BJ (cell line): ENCODE measurements around the gene LRRC1. TPM values are rescaled to one million over a fixed set of nuclear protein-coding genes. Genes with fewer than 3 reads are reported as not detected.
A peak's percentile ranks its signal among the peaks of the same experiment; 100 is the strongest.

Experiments used
- CTCF ChIA-PET: fragments of 350-600 bp; formaldehyde crosslinking; extraction: SDS; loops from one replicate; lab custom pipeline; 2021; ENCODE audit warnings: antibody characterized with exemption, inconsistent platforms; lab: Yijun Ruan, JAX
- POLR2A ChIA-PET: fragments of 300-600 bp; sonication (Branson Sonifier 250); formaldehyde crosslinking; extraction: SDS; loops from one replicate; lab custom pipeline; 2021; ENCODE audit warnings: antibody characterized with exemption; lab: Charles Lee
- DNase-seq: peaks from one replicate; pipeline ENCODE4 v3.0.0-alpha.2; 2011; ENCODE audit warnings: low read depth
- H3K27me3 ChIP-seq: 2 replicates; pipeline ENCODE4 v1.6.0; 2011; ENCODE audit warnings: low read length; ENCODE audit not compliant: control insufficient read depth, insufficient read depth
- H3K36me3 ChIP-seq: 2 replicates; pipeline ENCODE4 v1.5.1; 2011; ENCODE audit warnings: low read length; ENCODE audit not compliant: control insufficient read depth, insufficient read depth
- H3K4me3 ChIP-seq: 2 replicates; pipeline ENCODE4 v1.5.1; 2011; ENCODE audit warnings: low read depth, mild to moderate bottlenecking, control low read depth, low read length
- CTCF ChIP-seq: IDR thresholded peaks from 2 replicates; pipeline ENCODE4 v1.5.1; 2011; ENCODE audit warnings: low read depth, mild to moderate bottlenecking, control low read depth, inconsistent platforms, low read length, moderate library complexity; ENCODE audit not compliant: insufficient read depth
- polyA plus RNA-seq: library from polyadenylated mRNA; depleted of rRNA; stranded (reverse); fragments of >200 nt; gene quantifications from 2 replicates; pipeline ENCODE4 v1.2.3, GENCODE V29; 2011

The LRRC1 gene
- polyA plus RNA-seq, 1 experiment = 4.3 TPM

- no peak for DNase-seq
- no peak for TF ChIP-seq CTCF
- H3K27me3 ChIP-seq = no peaks in the 10 kb centered on the region
- ChIA-PET POLR2A (interaction anchor here (0.6 kb wide), 2 partner anchors 11 to 161 kb away, joined by 4 to 5 read pairs; no protein-coding TSS in a partner anchor), CTCF (interaction anchor here (0.6 to 7.3 kb wide), 9 partner anchors 16 to 162 kb away, joined by 3 to 111 read pairs (median 4); no protein-coding TSS in a partner anchor)
- peak overlapping the region; percentile 62 for H3K4me3 ChIP-seq
- no peaks in the 10 kb centered on the region for H3K36me3 ChIP-seq
Measured at GRCh38 chr6:53795340-53795701, 516 bp downstream of the LRRC1 start.

GRCh38 chr6:53795702-53796450 lies 1.1 kb downstream of the LRRC1 start:
- no peak for DNase-seq
- Histone ChIP-seq H3K36me3 (no peaks in the 10 kb centered on the region), H3K4me3 (peak overlapping the region; percentile 62), H3K27me3 (no peaks in the 10 kb centered on the region)
- no peak for TF ChIP-seq CTCF
- CTCF ChIA-PET = interaction anchor here (0.6 to 7.3 kb wide), 8 partner anchors 21 to 1243 kb away, joined by 3 to 111 read pairs (median 4); no protein-coding TSS in a partner anchor
- POLR2A ChIA-PET = interaction anchor here (0.6 kb wide), 1 partner anchor 11 kb away, joined by 4 read pairs; no protein-coding TSS in a partner anchor

GRCh38 chr6:53796451-53796780 lies 1.6 kb downstream of the LRRC1 start:
- CTCF ChIA-PET = interaction anchor here (0.6 to 7.3 kb wide), 5 partner anchors 21 to 1243 kb away, joined by 3 to 111 read pairs (median 4); no protein-coding TSS in a partner anchor
- DNase-seq = no peak
- no peak for TF ChIP-seq CTCF
- no peaks in the 10 kb centered on the region for H3K27me3 ChIP-seq
- POLR2A ChIA-PET = no interaction called here
- H3K36me3 ChIP-seq = no peaks in the 10 kb centered on the region
- peak overlapping the region; percentile 62 for H3K4me3 ChIP-seq

- no peak for DNase-seq
- H3K27me3 ChIP-seq = no peaks in the 10 kb centered on the region
- H3K4me3 ChIP-seq = no peak overlapping the region
- no peaks in the 10 kb centered on the region for H3K36me3 ChIP-seq
- ChIA-PET POLR2A (no interaction called here), CTCF (interaction anchor here (1.5 to 7.3 kb wide), 2 partner anchors 78 to 160 kb away, joined by 3 to 111 read pairs; no protein-coding TSS in a partner anchor)
- no peak for TF ChIP-seq CTCF
Measured at GRCh38 chr6:53796791-53797190, 2.0 kb downstream of the LRRC1 start.

- ChIA-PET POLR2A (no interaction called here), CTCF (interaction anchor here (1.5 to 7.3 kb wide), 2 partner anchors 78 to 160 kb away, joined by 3 to 111 read pairs; no protein-coding TSS in a partner anchor)
- DNase-seq = no peak
- H3K27me3 ChIP-seq = no peaks in the 10 kb centered on the region
- no peak overlapping the region for H3K4me3 ChIP-seq
- no peak for TF ChIP-seq CTCF
- no peaks in the 10 kb centered on the region for H3K36me3 ChIP-seq
Measured at GRCh38 chr6:53797304-53797703, 2.5 kb downstream of the LRRC1 start.
